Measurements from ENCODE around the gene FOXN3. TPM values are rescaled to one million over a fixed set of nuclear protein-coding genes. Genes with fewer than 3 reads are reported as not detected.

Gene FOXN3
- total RNA-seq, 4 donors from 2014 or later: 99.6 to 172 (median 103) TPM

DNA sequence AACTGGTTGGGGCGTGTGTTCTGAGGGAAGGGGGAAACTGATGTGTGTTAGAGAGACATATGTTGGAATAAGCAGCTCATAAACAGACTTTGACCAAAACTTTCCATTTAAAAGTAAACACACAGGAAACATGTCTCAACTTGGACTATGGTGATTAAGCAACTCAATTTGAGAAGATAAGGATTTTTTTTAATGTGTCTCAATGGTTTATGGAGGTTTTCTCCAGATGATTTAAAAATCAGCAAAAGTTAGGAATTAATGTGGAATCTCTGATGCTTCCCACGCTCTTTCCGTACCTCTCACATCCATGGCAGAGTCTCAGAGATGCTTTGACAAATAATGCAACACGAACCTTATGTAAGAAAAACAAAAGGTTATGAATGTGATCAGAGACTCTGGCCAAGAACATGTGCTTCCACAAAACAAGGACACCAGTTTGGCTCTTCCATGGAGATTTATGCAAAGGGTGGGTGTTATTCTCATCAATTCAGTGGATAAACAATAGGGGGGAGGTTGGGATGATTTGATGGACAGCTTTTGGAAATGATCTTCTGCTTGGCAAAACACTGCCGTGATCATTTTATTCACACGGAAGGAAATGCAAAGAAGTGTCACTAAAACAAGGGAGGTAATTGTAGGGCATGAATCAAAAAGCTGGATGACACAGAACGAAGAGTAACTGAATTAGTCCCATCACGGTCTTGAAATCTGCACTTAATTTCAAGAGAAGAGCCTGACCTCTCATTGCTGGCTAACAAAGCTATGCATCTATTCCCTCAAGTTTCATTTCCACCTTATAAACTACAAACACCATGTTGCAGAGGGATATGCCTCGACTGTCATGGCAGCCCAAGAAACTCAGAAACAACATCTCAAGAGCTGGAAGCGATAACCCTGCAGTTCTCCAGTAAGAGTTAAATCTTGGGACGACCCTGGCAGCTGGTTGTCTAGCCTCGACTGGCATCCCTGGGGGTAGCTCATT is 76.5 kb downstream of the FOXN3 start:
- in situ Hi-C loops (cut with MboI; ENCODE audit: low sequenced_read_pairs in 4 of 4): no loop called here
- Histone ChIP-seq H3K27me3 (no peaks in the 10 kb centered on the region), H3K9me3 (no peaks in the 10 kb centered on the region), H3K27ac (peak overlapping the region; percentile 37 to 74 (median 58)), H3K4me3 (no peak overlapping the region), H3K4me1 (peaks cover 77 to 82% of the 10 kb centered on the region in 2 donors), H3K36me3 (no peaks in the 10 kb centered on the region)
- intact Hi-C loops (cut with DNase I; ENCODE audit: low total_unique reads): loop anchor here (5.0 kb wide), 1 partner anchor 38 kb away; no protein-coding TSS in a partner anchor
- no peak for TF ChIP-seq POLR2A (IDR thresholded peaks at IDR 0.05)
- TF ChIP-seq, protein P1, sequence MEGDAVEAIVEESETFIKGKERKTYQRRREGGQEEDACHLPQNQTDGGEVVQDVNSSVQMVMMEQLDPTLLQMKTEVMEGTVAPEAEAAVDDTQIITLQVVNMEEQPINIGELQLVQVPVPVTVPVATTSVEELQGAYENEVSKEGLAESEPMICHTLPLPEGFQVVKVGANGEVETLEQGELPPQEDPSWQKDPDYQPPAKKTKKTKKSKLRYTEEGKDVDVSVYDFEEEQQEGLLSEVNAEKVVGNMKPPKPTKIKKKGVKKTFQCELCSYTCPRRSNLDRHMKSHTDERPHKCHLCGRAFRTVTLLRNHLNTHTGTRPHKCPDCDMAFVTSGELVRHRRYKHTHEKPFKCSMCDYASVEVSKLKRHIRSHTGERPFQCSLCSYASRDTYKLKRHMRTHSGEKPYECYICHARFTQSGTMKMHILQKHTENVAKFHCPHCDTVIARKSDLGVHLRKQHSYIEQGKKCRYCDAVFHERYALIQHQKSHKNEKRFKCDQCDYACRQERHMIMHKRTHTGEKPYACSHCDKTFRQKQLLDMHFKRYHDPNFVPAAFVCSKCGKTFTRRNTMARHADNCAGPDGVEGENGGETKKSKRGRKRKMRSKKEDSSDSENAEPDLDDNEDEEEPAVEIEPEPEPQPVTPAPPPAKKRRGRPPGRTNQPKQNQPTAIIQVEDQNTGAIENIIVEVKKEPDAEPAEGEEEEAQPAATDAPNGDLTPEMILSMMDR (IDR thresholded peaks at IDR 0.05 in 4 of 5, conservative IDR thresholded peaks at IDR 0.05 in 1 of 5): no peak
- no peak for DNase-seq
- peak; percentile 57 to 59 for ATAC-seq

DNA sequence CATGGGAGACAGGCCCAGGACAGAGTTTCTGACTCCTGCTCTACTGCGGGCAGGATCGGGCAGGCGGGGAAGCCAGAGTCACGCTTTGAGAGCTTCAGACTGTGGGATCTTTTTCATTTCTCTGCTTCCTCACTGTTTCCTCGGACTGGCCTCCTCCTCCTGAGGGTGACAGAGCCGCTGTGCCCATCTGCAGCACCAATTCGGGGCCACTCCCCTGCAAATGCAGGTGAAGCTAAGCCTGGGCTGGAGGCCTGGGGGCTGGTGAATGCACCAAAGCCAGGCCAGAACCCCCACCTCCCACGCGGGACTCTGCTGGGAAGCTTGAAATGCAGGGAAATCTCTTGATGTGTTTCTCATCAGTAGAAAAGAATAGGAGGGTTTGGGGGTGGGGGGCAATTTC is 77.5 kb downstream of the FOXN3 start:
- DNase-seq (no peak), ATAC-seq (no peak)
- no peaks in the 10 kb centered on the region for H3K36me3 ChIP-seq
- peak overlapping the region; percentile 37 to 74 (median 58) for H3K27ac ChIP-seq
- no peak for TF ChIP-seq POLR2A (IDR thresholded peaks at IDR 0.05)
- TF ChIP-seq, protein P1 (IDR thresholded peaks at IDR 0.05 in 4 of 5, conservative IDR thresholded peaks at IDR 0.05 in 1 of 5): no peak
- no peaks in the 10 kb centered on the region for H3K9me3 ChIP-seq
- H3K4me3 ChIP-seq: no peak overlapping the region
- in situ Hi-C loops (cut with MboI; ENCODE audit: low sequenced_read_pairs in 4 of 4): no loop called here
- intact Hi-C loops (cut with DNase I; ENCODE audit: low total_unique reads): loop anchor here (5.0 kb wide), 1 partner anchor 78 kb away; the partner anchor contains the start of gene FOXN3
- H3K4me1 ChIP-seq: peaks cover 69 to 73% of the 10 kb centered on the region in 2 donors
- H3K27me3 ChIP-seq: no peaks in the 10 kb centered on the region

DNA sequence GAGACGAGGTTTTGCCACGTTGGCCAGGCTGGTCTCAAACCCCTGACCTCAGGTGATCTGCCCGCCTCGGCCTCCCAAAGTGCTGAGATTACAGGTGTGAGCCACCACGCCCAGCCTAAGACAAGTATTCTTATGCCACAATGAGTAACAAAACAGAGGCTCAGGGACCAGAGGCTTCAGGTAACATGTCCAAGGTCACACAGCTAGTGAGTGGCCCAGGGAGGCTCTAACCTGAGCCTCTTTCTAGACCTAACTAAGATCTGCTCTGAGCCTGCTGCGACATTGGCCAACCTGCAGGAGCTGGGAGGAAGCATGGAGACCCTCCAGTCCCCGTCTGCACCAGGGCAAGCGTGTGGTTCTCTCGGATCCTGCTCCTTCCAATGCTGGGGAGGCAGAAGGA is 77.9 kb downstream of the FOXN3 start:
- ATAC-seq (no peak), DNase-seq (no peak)
- Histone ChIP-seq H3K27ac (peak overlapping the region; percentile 37 to 74 (median 58)), H3K4me3 (no peak overlapping the region), H3K36me3 (no peaks in the 10 kb centered on the region), H3K27me3 (no peaks in the 10 kb centered on the region), H3K9me3 (no peaks in the 10 kb centered on the region), H3K4me1 (peaks cover 65 to 70% of the 10 kb centered on the region in 2 donors)
- in situ Hi-C loops (cut with MboI; ENCODE audit: low sequenced_read_pairs in 4 of 4) (no loop called here), intact Hi-C loops (cut with DNase I; ENCODE audit: low total_unique reads) (loop anchor here (5.0 kb wide), 1 partner anchor 78 kb away; the partner anchor contains the start of gene FOXN3)
- TF ChIP-seq, protein P1 (IDR thresholded peaks at IDR 0.05 in 4 of 5, conservative IDR thresholded peaks at IDR 0.05 in 1 of 5): no peak
- TF ChIP-seq POLR2A (IDR thresholded peaks at IDR 0.05): no peak

DNA sequence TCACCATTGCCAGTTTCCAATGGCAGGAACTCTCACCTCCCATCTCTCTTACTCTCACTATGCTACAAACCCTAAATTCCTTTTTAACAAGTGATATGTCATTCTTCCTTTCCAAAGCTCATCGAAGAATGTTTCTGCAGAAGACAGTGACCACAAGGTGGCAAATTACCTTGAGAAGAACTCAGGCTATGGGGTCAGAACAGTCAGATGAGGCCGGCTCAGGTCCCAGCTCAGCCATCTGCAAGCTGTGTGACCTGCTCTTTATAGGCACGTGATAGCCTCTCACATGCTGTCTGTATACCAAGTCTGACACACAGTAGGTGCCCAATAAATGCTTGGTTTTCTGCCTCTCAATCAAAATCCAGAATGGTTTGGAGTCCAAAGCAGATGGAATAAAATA is 80.7 kb downstream of the FOXN3 start:
- ATAC-seq (peak in 1 of 2 donors; percentile 13), DNase-seq (no peak)
- no peaks in the 10 kb centered on the region for H3K9me3 ChIP-seq
- no peak overlapping the region for H3K27ac ChIP-seq
- H3K4me3 ChIP-seq: no peak overlapping the region
- H3K36me3 ChIP-seq: no peaks in the 10 kb centered on the region
- H3K4me1 ChIP-seq: peaks cover 48 to 51% of the 10 kb centered on the region in 2 donors
- no peaks in the 10 kb centered on the region for H3K27me3 ChIP-seq
- intact Hi-C loops (cut with DNase I; ENCODE audit: low total_unique reads): loop anchor here (5.0 kb wide), 1 partner anchor 81 kb away; the partner anchor contains the start of gene FOXN3
- in situ Hi-C loops (cut with MboI; ENCODE audit: low sequenced_read_pairs in 4 of 4): no loop called here
- TF ChIP-seq, protein P1 (IDR thresholded peaks at IDR 0.05 in 4 of 5, conservative IDR thresholded peaks at IDR 0.05 in 1 of 5): no peak

All from gastrocnemius medialis (tissue), 4 donors.